NCI-H2171 (cell line): ENCODE data around the gene PLB1.

Experiments used
- DNase-seq: peaks from one replicate; lab custom pipeline; 2025; lab: John Stamatoyannopoulos, UW

The PLB1 gene

DNA sequence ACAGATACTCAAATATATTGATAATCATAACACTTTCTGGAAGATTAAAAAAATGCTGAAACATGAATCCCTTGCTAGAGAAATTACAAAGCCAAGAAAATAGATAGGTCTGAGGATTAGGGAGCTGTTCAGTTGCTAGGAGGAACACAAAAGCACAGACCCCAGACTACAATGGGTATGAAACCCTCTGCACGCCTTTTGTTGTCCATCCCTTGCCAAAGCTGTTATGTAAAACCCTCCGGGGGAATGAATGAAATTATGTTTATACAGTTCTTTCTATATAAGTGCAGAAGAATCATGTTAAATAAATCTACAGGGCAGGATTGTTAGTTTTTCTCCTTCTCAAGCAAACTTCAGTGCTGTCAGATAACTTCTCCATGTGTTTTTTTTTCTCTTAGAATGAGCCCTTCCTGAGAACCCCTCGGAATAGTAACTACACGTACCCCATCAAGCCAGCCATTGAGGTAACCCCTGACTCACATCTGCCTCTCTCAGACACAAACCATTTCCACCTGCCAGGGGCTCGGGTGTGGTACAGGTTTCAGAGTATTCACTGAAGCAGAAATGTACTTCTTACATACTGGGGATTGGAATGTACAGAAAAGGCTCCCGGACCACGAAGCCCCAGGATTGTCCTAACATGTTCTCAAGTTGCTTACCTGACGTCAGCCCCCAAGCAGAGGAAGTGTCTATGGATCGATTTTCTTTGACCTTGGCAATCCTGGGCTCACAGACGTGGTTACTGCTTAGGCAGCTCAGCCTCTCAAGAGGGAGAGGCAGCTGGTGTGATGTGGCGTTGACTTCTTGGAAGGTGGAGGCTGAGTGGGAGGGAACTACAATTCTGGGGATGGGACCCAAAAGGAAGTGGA is 118.0 kb downstream of the PLB1 start:
- DNase-seq = peak; percentile 54

DNA sequence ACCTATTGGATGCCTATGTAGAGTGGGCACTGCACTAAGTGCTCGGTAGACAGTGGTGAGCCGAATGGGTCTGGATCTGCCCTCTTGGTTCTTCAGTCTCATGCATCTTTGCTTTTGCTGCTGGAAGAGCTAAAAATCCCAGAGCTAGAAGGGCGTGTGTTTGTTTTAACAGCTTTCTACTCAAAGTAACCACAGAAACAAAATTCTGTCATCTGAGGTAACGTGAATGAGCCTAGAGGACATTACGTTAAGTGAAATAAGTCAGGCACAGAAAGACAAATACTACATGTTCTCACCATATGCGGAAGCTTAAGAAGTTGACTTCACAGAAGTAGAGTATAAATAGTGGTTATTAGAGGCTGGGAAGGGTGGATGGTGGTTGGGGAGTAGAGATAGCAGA is 119.8 kb downstream of the PLB1 start:
- DNase-seq = no peak

DNA sequence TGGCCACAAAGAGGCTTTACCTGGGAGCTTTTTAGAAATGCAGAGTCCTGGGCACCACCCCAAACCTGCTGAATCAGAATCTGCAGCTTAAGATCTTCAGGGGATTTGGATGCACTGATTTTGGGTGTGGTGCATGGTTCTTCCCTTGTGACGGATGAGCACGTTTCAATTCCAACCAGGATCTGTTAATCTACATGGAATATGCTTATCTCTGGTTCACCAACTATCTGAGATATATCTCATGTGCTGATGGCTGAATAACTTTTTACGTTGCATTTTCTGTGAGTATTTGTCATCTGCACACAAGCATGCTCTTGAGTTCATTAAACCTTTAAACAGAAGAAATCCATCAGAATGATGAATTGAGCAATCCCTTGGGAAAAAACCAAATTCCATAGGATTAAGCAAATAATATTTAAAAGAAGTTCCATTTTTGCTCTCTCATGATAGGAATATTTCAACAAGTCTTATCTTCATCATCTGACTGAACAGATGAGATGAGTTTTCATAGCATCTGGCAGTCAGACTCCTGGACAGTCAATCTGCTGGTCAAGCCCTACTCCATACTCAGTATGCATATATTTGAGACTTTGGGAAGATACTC is 120.6 kb downstream of the PLB1 start:
- DNase-seq = no peak

DNA sequence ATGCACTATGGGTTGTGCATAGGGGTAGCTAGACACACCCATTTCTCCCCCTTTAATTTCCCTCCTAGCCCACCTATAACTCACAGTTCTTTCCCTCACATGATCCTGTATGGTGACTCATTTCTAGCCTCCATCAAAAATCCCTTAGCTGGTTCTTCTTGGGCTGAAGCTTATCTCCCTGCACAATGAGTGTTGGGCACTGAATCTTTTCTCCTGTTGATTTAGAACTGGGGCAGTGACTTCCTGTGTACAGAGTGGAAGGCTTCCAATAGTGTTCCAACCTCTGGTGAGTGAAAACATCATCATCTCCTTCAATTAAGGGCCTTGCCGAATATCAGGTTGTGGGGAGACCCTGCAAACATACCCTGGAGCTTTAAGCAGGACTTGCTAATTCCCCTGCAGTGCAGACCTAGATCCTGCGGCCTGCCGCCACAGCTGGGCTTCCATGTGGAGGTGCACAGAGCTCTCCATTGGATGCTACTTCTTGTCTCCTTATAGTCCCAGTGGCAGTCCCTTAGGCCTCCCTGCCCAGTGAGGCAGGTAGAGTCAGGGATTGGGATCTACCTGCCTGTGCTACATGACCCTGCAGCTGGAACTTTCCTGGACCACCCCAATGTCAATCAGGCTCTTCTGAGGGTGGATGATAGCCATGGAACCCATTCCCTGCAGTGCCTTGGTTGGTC is 121.8 kb downstream of the PLB1 start:
- no peak for DNase-seq

DNA sequence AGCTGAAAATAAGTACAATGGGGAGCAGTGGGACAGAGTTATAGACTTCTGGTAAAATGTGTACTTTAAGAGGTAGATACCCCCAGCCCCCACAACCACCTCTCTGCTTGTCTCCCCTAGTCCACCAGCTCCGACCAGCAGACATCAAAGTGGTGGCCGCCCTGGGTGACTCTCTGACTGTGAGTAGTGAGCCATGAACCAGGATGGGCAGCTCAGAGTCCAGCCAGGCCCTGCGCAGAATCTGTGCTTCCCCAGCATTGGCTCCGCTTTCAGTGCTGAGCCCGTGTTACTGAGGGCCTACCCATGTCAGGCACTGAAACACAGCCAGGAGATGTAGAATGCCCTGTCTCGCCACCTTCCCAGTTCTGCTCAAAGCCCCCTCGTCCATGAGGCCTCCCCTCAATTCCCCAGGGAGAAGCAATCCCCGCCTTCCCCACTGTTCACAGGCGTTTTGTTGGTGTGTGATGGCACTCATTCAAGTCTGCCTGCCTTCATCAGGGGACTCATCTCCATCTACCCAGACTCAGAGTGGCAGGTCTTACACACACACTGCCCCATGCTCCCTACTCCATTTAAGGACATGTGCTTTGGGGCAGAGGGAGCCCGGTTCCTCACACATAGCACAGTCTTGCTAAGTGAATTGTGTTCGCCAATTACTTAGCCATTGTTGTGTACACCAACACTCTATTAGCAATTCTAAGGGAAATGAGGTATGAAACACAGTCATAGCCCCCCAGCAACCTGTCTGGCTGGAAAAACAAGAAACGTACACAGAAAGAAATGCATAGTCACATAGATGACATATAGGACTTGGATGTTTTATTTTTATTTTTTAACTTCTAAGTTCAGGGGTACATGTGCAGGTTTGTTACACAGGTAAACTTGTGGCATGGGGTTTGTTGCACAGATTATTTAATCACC is 122.6 kb downstream of the PLB1 start:
- DNase-seq = no peak

DNA sequence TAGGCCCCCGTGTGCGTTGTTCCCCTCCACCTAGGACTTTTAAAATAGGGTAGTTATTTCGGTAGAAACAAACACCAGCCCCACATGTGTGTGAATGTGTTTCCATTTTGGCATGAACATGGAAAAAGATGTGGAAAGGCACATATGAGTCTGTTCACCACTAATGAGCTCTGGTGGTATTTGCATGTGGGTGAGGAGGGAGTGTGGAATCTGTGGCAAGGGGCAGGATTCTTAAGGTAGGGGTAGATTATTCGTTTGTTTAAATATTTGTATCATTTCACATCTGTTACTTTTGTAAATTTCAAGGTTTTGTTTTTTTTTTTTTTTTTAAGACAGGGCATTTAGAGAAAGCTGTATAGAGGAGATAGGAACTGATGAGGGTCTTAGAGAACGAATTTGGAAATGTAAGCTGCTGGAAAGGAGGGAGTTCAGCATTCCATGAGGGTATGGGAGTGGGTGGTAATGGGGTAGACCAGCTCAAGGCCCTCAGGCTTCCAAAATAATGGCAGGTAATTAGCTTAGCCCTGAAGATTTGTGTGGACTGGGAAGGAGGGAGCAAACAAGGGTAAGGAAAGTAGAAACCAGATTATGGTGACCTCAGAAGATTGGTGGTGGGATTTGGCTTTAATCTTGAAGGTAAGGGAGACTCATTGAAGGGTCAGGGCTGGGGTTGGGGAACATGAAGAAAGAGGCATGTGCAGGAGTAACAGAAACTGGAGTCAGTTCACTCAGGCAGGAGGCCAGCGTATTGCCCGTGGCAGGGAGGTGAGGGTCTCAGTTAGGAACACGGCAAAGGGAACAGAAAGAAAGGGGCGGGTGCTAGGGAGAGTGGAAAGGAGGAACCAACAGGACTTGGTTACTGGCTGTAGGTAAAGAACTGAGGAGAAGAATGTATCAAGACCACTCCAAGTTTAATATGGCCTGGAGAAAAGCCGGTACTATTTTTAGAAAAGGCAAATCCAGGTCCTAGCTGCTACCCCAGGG is 123.6 kb downstream of the PLB1 start:
- no peak for DNase-seq

DNA sequence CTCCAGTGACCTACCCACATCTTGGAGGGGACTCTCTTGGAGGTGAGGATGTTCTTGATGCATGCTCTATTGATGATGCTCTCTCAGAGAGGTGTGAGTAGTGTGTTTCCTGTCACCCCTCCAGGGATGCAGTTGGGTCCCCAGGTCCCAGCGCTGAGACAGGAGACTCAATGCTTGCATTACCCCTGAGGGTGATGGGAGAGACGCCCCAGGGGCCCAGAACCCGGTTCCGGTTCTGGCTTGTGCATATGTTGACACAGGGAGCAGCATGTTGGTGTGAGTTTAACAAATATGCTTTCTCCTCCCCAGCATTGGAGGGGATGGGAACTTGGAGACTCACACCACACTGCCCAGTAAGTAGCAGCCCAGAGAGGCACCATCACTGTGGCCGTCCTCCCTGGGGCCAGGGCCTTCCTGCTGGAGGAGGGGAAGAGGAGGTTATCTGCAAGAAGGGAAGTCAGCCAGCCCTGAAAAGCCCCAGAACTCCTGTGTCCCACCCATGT is 124.5 kb downstream of the PLB1 start:
- no peak for DNase-seq

DNA sequence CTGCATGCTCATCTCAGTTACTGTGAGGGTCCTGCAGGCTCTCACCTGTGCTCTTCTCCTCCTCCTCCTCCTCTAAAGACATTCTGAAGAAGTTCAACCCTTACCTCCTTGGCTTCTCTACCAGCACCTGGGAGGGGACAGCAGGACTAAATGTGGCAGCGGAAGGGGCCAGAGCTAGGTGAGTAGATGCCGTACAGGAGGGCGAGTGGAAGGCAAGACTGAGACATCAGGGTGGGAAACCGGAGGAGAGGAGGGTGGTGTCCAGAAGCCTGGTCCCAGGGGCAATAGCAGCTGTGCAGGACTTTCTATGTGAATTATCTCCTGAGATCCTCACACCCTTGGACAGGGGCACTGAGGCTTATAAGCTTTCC is 124.9 kb downstream of the PLB1 start:
- DNase-seq = no peak

DNA sequence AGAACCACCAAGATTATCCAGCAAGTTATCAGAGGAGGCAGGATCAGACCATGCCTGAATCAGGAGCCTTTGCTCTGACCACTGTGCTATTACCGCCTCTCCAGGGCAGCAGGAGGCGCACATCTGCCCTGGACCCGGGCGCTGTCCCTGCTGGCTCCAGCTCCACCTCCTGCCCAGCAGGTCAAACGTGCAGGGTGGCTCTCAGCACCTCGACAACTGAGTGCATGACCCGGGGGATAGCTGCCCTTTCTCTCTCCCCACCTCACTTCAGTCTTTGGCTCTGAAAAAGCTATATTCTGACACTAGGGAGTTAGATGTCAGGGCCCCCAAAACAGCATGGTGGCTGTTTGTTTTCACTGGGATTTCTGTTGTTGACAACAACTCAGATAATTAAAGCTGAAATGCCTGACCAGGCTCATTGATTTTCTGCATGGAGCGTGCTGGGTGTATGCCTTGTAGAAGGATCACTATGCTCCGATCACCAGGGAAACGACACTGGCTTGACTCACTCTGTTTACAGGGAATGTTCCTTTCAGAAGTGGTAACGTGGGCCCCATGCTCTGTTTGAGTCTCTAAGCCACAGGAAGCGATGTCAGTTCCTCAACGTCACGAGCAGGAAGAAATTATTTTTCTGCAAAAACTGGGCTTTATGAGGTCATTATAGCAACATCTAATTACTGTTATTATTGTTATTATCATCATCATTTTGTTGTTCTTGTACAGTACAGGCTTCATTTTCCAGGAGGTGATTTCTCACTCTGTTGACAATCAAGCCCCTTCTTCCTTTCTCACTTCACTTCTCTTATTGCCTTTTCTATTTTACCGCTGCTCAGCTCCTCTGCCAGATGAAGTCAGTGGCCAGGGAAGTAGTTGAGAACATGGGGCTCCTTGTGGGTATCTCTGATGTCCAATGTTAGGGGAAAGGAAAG is 125.6 kb downstream of the PLB1 start:
- DNase-seq = no peak

DNA sequence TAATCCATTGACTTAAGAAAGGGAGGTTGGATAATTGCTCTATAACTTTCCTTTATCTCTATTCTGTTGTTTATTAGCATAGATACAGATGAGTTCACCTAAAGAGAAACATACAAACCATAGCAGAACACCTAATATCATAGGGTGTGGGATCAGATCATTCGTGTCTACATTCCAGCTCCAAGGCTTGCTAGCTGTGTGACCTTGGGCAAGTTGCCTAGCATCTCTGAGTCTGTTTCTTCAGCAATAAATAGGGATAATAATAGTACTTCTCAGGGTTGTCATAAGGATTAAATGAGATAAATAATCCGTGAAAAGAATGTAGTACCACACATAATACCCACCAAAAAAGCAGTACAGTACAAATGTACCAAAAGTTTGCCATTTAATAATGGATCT is 126.2 kb downstream of the PLB1 start:
- no peak for DNase-seq

DNA sequence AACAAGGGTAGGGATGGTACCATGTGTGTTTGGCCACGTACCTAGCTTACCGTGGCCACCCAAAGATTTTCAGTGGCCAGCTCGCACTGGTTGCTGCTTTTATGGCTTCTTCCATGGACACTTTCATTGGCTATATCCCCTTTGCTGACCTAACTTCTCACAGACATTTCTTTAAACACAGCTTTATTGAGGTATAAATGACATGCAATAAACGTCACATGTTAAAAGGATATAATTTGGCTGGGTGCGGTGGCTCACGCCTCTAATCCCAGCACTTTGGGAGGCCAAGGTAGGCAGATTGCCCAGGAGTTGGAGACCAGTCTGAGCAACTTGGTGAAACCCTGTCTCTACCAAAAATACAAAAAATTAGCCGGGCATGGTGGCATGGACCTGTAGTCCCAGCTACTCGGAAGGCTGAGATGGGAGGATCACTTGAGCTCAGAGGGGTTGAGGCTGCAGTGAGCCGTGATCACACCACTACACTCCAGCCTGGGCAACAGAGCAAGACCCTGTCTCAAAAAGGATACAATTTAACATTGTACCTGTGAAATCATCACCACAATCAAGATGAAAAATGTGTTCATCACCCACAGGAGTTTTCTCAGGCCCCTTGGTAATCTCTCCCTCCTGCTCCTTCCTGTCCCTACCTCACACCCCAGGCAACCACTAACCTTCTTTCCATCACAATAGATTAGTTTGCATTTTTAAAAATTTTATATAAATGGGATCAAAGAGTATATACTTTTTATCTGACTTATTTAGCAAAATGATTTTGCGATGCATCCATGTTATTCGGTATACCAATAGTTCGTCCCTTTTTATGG is 127.9 kb downstream of the PLB1 start:
- no peak for DNase-seq

DNA sequence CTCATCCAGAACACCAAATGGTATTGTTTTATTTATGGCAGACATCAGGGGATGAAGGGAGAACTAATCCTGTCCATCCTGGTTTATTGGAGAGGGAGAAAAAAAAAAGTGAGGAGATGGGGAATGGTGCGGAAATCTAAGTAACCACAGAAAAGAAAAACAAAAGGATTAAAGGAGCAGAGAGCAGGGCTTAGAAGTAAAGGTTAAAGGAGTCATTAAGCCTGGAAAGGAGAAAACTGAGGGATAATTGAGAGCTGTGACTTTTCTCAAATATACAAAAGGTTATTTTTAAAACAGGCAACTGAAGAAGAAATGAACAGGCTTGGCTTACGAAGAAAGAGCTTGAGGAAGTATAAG is 128.6 kb downstream of the PLB1 start:
- DNase-seq = no peak

DNA sequence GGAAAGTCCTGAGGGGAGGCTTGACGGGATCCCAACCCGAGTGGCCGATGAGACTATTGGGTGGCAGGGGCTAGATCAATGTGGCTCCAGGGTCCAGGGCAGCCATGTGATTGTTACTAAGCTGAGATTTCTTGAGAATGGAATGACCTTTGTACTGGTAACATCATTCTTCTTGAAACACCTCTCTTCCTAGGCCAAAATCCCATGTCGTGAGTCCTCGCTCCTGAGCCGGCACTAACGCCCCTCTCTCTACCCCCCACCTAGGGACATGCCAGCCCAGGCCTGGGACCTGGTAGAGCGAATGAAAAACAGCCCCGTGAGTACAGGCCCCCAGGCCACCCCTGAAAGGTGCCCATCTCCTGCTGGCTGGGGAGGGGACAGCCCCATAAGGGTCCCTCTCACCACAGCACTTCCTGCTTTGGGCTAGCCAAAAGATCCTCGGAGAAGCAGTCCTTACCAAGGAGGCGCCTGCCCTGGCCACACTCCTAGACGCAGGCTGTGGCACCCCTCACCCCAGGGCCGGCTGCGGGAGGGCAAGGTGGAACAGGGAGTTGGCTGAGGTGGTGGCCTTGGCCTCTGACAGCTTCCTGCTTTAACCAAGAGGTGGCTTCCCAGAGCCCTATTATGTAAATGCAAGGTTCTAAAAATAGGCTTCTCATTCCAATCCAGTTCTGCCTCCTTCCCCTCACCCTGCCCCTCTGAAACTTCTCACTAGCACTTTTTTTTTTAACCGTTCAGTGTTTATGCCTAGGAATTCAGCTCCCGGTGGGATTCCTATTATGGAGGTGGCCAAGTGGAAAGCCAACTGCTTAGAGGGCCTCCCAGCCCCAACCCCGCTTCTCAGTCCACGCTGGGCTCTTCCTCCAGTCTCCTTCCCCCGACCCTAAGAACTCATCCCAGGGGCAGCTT is 129.2 kb downstream of the PLB1 start:
- DNase-seq = no peak

DNA sequence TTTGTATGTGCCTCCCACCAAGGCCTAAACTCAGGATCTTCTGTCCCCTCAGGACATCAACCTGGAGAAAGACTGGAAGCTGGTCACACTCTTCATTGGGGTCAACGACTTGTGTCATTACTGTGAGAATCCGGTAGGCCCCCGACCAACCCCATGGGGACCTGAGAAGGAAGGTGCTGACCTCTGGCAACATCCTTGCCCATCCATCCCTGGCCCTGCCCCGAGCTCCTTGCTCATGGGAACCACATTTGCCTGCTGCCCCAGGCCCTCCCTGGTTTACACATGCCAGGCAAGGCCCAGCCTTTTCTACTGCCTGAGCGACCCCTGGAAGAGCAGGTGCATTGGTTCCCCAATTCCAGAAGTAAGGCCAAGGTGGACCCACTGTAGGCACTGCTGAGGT is 130.5 kb downstream of the PLB1 start:
- DNase-seq = no peak

DNA sequence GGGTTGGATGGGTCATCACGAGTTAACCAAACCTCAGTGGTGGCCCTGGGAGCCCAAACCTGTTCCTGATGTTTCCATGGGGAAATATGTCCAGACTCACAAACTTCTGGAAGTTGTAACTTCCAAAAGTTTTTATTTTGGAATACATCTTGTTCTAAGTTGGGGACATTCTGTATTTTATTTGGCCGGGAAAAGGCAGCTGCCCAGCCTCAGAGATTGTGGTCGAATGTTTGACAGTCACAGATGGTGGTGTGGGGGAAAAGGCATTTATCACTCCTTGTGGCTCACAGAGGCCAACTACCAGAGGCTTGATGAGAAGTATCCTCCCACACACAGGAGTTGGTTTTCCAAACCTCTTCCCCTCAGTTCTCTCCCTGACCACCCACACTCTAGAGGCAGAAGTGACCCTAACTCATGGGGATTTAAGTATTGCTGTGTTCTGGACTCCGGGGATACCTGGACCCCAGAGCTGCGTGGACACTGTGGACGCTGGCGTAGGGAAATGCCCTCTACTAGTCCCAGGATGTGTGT is 131.1 kb downstream of the PLB1 start:
- no peak for DNase-seq

DNA sequence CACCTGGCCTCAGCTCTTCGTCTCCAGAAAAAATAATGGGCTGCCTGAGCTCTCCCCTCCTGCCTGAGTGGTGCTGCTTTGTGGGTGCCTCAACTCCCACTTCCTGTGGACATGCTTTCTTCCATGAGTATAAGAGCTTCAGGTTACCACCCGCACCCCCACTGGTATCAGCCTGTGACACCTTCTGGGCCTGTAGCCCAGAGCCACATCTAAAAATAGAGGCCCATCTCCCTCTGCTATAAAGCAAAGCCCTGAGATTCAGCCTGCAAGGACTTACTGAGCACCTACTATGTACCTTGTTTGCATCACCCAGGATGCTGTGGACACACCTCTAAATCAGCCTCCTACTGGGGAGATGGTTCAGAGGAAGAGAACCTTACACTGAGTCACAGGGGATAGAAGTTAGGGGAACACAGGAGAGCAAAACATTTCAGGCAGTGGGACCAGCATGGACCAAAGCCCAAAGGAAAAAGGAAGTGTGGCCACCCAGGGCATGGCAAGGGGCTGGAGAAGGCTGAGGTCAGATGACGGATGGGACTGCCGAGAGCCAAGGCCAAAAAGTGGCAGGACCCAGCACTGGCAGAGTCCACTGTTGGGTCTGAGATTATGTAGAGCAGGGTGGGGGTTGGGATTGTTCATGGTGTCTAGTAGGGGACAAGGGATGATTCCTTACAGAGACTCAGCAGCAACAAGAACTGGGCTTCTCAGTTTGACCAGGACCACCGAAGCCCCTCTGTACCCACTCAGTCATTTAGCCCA is 132.0 kb downstream of the PLB1 start:
- no peak for DNase-seq

DNA sequence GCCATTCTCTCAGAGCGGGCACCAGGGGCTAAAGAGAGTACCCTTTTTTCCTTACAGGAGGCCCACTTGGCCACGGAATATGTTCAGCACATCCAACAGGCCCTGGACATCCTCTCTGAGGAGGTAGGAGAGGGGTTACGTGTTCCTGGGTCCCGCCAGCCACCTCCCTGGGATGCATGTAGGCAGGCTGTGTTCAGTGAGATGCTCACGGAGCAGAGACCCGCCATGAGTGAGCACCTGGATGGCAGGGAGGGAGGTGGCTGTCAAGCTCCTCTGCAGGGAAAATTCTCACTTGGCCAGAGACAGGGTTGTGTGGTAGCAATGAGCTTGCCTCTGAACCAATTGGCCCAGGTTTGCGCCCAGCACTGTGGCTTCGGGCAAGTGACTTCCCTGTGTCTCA is 132.6 kb downstream of the PLB1 start:
- DNase-seq = no peak
